ENCODE measurements around the gene ATP11C.
"Not testable (repeated sequence)": the region's sequence is repeated elsewhere in the genome, so short reads cannot be mapped to it uniquely, and the experiment has no call there.

ATP11C gene

GRCh38 chrX:139862208-139862607 is 70.6 kb downstream of the ATP11C start:
- TF ChIP-seq CTCF (IDR thresholded peaks at IDR 0.05; ENCODE audit: low read depth, low read length): no peak; the same call in 1 of the 2 replicates
- no peak for DNase-seq (ENCODE audit: extremely low read depth, low read depth)

- DNase-seq (ENCODE audit: extremely low read depth, low read depth): not testable (repeated sequence)
Observed at GRCh38 chrX:139856826-139857225, 76.0 kb downstream of the ATP11C start.

- no peak for DNase-seq (ENCODE audit: extremely low read depth, low read depth)
- no peak for TF ChIP-seq CTCF (IDR thresholded peaks at IDR 0.05; ENCODE audit: low read depth, low read length)
Observed at GRCh38 chrX:139851730-139852129, 81.1 kb downstream of the ATP11C start.

GRCh38 chrX:139850968-139851367 is 81.9 kb downstream of the ATP11C start:
- TF ChIP-seq CTCF (IDR thresholded peaks at IDR 0.05; ENCODE audit: low read depth, low read length): no peak
- DNase-seq (ENCODE audit: extremely low read depth, low read depth): no peak

- no peak for DNase-seq (ENCODE audit: extremely low read depth, low read depth)
- TF ChIP-seq CTCF (IDR thresholded peaks at IDR 0.05; ENCODE audit: low read depth, low read length): no peak
Observed at GRCh38 chrX:139844884-139845283, 88.0 kb downstream of the ATP11C start.

- no peak for TF ChIP-seq CTCF (IDR thresholded peaks at IDR 0.05; ENCODE audit: low read depth, low read length)
- DNase-seq (ENCODE audit: extremely low read depth, low read depth): no peak
Observed at GRCh38 chrX:139844163-139844562, 88.7 kb downstream of the ATP11C start.

- TF ChIP-seq CTCF (IDR thresholded peaks at IDR 0.05; ENCODE audit: low read depth, low read length): no peak
- no peak for DNase-seq (ENCODE audit: extremely low read depth, low read depth)
Observed at GRCh38 chrX:139842326-139843185, 90.3 kb downstream of the ATP11C start.

- DNase-seq (ENCODE audit: extremely low read depth, low read depth): not testable (repeated sequence)
Observed at GRCh38 chrX:139836335-139836734, 96.5 kb downstream of the ATP11C start.
